Measurements from ENCODE around the gene ADAMTS20. TPM values are rescaled to one million over a fixed set of nuclear protein-coding genes. Genes with fewer than 3 reads are reported as not detected.

Gene ADAMTS20
- total RNA-seq, 4 donors from 2014 or later: not detected

GRCh38 chr12:43306066-43306465 is 245.9 kb downstream of the ADAMTS20 start:
- DNase-seq: no peak
- WGBS, 2 donors: 19 to 42% methylated on average over 3 of the region's 3 CpGs
- H3K27me3 ChIP-seq: no peaks in the 10 kb centered on the region
- no peaks in the 10 kb centered on the region for H3K4me1 ChIP-seq
- intact Hi-C loops (cut with DNase I): no loop called here
- no peaks in the 10 kb centered on the region for H3K9me3 ChIP-seq
- TF ChIP-seq CTCF (IDR thresholded peaks at IDR 0.05) (no peak), POLR2A (IDR thresholded peaks at IDR 0.05) (no peak)
- no peak overlapping the region for H3K27ac ChIP-seq
- H3K36me3 ChIP-seq: no peaks in the 10 kb centered on the region
- H3K4me3 ChIP-seq: no peak overlapping the region

GRCh38 chr12:43305065-43305464 is 246.9 kb downstream of the ADAMTS20 start:
- no peak for TF ChIP-seq CTCF (IDR thresholded peaks at IDR 0.05)
- no peak for TF ChIP-seq POLR2A (IDR thresholded peaks at IDR 0.05)
- Histone ChIP-seq H3K27ac (no peak overlapping the region), H3K36me3 (no peaks in the 10 kb centered on the region), H3K4me1 (no peaks in the 10 kb centered on the region), H3K27me3 (no peaks in the 10 kb centered on the region), H3K9me3 (no peaks in the 10 kb centered on the region), H3K4me3 (no peak overlapping the region)
- DNase-seq: no peak
- 63 to 76% methylated on average over 2 of the region's 2 CpGs for WGBS, 2 donors
- intact Hi-C loops (cut with DNase I): no loop called here

Other genes starting within 250 kb of the ADAMTS20 start
- gene PUS7L, start 206.6 kb upstream of the ADAMTS20 start, total RNA-seq: 10 to 100 TPM in 3 of 4 donors, 1 to 10 TPM in 1; 5.3 to 22.2 (median 14.6) TPM
- gene IRAK4, start 206.7 kb upstream of the ADAMTS20 start, total RNA-seq: 10 to 100 TPM; 19.8 to 26.3 (median 22.5) TPM

Measured in esophagus squamous epithelium (tissue), 5 donors.